ENCODE measurements around the gene KLHL12.

DNA sequence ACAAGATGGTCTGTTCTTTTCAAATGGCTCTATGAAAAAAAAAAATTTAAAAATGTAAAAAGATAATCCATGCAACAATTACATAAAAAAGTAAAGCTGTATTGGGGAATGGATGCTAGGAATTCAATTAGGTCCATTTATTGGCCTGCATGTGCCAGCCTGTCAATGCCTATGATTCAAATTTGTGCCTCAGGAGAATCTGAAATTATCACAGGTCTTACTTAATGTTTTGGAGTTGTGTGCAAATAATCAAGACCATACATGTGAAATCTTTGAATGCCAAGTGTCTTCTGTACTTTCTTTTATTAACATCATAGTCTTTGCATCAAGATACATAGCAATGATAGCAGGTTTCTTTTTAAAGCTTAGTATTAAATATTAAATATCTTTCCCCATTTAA is 13.5 kb upstream of the KLHL12 start:
- TF ChIP-seq, protein P1, sequence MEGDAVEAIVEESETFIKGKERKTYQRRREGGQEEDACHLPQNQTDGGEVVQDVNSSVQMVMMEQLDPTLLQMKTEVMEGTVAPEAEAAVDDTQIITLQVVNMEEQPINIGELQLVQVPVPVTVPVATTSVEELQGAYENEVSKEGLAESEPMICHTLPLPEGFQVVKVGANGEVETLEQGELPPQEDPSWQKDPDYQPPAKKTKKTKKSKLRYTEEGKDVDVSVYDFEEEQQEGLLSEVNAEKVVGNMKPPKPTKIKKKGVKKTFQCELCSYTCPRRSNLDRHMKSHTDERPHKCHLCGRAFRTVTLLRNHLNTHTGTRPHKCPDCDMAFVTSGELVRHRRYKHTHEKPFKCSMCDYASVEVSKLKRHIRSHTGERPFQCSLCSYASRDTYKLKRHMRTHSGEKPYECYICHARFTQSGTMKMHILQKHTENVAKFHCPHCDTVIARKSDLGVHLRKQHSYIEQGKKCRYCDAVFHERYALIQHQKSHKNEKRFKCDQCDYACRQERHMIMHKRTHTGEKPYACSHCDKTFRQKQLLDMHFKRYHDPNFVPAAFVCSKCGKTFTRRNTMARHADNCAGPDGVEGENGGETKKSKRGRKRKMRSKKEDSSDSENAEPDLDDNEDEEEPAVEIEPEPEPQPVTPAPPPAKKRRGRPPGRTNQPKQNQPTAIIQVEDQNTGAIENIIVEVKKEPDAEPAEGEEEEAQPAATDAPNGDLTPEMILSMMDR (IDR thresholded peaks at IDR 0.05): no peak
- no peak for TF ChIP-seq POLR2A (IDR thresholded peaks at IDR 0.05)
- no peak for TF ChIP-seq POLR2AphosphoS5 (IDR thresholded peaks at IDR 0.05)

Data from stomach (tissue), 4 donors.